HL-60 (cell line): ENCODE measurements around the gene ACTL6A.

Source experiments
- POLR2AphosphoS5 ChIP-seq: IDR thresholded peaks from 2 replicates; pipeline ENCODE4 v1.6.1; 2012; ENCODE audit warnings: low read depth
- TF ChIP-seq, protein P1 (sequence below): IDR thresholded peaks from one replicate; pipeline ENCODE4 v1.5.1; 2011; ENCODE audit warnings: low read length, control low read depth, inconsistent platforms; ENCODE audit not compliant: insufficient read depth
- TF ChIP-seq, protein P2 (sequence below): IDR thresholded peaks from 2 replicates; pipeline ENCODE4 v1.6.1; 2012; ENCODE audit warnings: low read depth; ENCODE audit not compliant: insufficient replicate concordance

DNA sequence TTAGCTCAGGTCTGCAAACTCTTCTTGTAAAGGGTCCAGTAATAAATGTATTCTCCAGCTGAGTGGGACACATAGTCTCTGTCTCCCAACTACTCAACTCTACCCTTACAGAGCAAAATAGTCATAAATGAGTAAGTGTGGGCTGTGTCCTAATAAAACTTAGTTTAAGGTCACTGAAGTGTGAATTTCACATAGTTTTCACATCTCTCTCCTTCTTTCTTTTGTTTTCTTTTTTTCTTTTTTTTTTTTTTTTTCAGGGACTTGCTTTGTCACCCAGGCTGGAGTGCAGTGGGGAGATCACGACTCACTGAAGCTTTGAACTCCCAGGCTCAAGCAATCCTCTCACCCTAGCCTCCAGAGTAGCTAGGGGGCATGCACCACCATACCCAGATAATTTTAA, 1.9 kb upstream of the ACTL6A start:
- TF ChIP-seq, protein P1, sequence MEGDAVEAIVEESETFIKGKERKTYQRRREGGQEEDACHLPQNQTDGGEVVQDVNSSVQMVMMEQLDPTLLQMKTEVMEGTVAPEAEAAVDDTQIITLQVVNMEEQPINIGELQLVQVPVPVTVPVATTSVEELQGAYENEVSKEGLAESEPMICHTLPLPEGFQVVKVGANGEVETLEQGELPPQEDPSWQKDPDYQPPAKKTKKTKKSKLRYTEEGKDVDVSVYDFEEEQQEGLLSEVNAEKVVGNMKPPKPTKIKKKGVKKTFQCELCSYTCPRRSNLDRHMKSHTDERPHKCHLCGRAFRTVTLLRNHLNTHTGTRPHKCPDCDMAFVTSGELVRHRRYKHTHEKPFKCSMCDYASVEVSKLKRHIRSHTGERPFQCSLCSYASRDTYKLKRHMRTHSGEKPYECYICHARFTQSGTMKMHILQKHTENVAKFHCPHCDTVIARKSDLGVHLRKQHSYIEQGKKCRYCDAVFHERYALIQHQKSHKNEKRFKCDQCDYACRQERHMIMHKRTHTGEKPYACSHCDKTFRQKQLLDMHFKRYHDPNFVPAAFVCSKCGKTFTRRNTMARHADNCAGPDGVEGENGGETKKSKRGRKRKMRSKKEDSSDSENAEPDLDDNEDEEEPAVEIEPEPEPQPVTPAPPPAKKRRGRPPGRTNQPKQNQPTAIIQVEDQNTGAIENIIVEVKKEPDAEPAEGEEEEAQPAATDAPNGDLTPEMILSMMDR: no peak
- TF ChIP-seq, protein P2, sequence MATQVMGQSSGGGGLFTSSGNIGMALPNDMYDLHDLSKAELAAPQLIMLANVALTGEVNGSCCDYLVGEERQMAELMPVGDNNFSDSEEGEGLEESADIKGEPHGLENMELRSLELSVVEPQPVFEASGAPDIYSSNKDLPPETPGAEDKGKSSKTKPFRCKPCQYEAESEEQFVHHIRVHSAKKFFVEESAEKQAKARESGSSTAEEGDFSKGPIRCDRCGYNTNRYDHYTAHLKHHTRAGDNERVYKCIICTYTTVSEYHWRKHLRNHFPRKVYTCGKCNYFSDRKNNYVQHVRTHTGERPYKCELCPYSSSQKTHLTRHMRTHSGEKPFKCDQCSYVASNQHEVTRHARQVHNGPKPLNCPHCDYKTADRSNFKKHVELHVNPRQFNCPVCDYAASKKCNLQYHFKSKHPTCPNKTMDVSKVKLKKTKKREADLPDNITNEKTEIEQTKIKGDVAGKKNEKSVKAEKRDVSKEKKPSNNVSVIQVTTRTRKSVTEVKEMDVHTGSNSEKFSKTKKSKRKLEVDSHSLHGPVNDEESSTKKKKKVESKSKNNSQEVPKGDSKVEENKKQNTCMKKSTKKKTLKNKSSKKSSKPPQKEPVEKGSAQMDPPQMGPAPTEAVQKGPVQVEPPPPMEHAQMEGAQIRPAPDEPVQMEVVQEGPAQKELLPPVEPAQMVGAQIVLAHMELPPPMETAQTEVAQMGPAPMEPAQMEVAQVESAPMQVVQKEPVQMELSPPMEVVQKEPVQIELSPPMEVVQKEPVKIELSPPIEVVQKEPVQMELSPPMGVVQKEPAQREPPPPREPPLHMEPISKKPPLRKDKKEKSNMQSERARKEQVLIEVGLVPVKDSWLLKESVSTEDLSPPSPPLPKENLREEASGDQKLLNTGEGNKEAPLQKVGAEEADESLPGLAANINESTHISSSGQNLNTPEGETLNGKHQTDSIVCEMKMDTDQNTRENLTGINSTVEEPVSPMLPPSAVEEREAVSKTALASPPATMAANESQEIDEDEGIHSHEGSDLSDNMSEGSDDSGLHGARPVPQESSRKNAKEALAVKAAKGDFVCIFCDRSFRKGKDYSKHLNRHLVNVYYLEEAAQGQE: no peak
- TF ChIP-seq POLR2AphosphoS5: no peak
